CD14-positive monocyte (primary cell): ENCODE measurements around the gene OR2F1. TPM values are rescaled to one million over a fixed set of nuclear protein-coding genes. Genes with fewer than 3 reads are reported as not detected.
"Not testable (repeated sequence)": the region's sequence is repeated elsewhere in the genome, so short reads cannot be mapped to it uniquely, and the experiment has no call there.

Source experiments
- DNase-seq, 3 donors: peaks; one replicate each; pipeline ENCODE4 v3.0.0-alpha.2; 2011 to 2022
- H2AFZ ChIP-seq: 2 replicates; pipeline ENCODE4 v1.6.0; 2012; ENCODE audit warnings: mild to moderate bottlenecking, low read depth, low read length, inconsistent platforms; ENCODE audit not compliant: insufficient read depth, poor library complexity, severe bottlenecking
- H3K27ac ChIP-seq, 2 donors: 1 replicate in 1 of 2; 2 replicates in 1 of 2; pipeline ENCODE4 v1.5.1; 2012 to 2013; ENCODE audit warnings: low read length in 2 of 2, control low read depth in 1 of 2, inconsistent platforms in 1 of 2, low read depth in 1 of 2, mild to moderate bottlenecking in 1 of 2
- H3K27me3 ChIP-seq, 2 donors: one replicate each; pipeline versions ENCODE4 v1.6.0 to v1.6.1; 2011 to 2013; ENCODE audit warnings: low read length in 2 of 2; ENCODE audit not compliant: control insufficient read depth in 2 of 2, insufficient read depth in 2 of 2
- H3K36me3 ChIP-seq, 2 donors: replicated peaks in 1 of 2; 1 replicate in 1 of 2; 2 replicates in 1 of 2; pipeline versions ENCODE4 v1.5.1 to v1.6.1; 2012 to 2013; ENCODE audit warnings: low read length in 2 of 2, control low read depth in 1 of 2, inconsistent platforms in 1 of 2, mild to moderate bottlenecking in 1 of 2; ENCODE audit not compliant: insufficient read depth in 2 of 2, control insufficient read depth in 1 of 2
- H3K4me1 ChIP-seq, 2 donors: 1 replicate in 1 of 2; 2 replicates in 1 of 2; pipeline versions ENCODE4 v1.5.1 to v1.6.1; 2012 to 2013; ENCODE audit warnings: low read length in 2 of 2, control low read depth in 1 of 2, inconsistent platforms in 1 of 2, mild to moderate bottlenecking in 1 of 2, moderate library complexity in 1 of 2; ENCODE audit not compliant: insufficient read depth in 2 of 2, control insufficient read depth in 1 of 2
- H3K4me2 ChIP-seq: replicated peaks from 2 replicates; pipeline ENCODE3; 2012; ENCODE audit warnings: low read length, moderate library complexity, mild to moderate bottlenecking; ENCODE audit not compliant: poor library complexity, severe bottlenecking; ENCODE audit errors: extremely low read depth
- H3K4me3 ChIP-seq, 3 experiments: fragments of 200-600 bp in 1 of 3; sonication (generic) in 1 of 3; replicated peaks in 1 of 3; 1 replicate in 2 of 3; 2 replicates in 1 of 3; pipeline ENCODE4 v1.5.1; 2011 to 2013; ENCODE audit warnings: low read length in 3 of 3, mild to moderate bottlenecking in 3 of 3, control low read depth in 2 of 3, low read depth in 2 of 3, inconsistent platforms in 1 of 3, moderate library complexity in 1 of 3
- H3K79me2 ChIP-seq: 2 replicates; pipeline ENCODE4 v1.6.0; 2012; ENCODE audit warnings: mild to moderate bottlenecking, control low read depth, inconsistent platforms, low read length, moderate library complexity; ENCODE audit not compliant: insufficient read depth
- H3K9ac ChIP-seq: 2 replicates; pipeline ENCODE4 v1.6.0; 2017; ENCODE audit warnings: low read length, mild to moderate bottlenecking; ENCODE audit not compliant: insufficient read depth, poor library complexity, severe bottlenecking
- H3K9me3 ChIP-seq, 2 donors: replicated peaks in 1 of 2; 1 replicate in 1 of 2; 2 replicates in 1 of 2; pipeline versions ENCODE4 v1.5.1 to v1.6.1; 2012 to 2013; ENCODE audit warnings: low read length in 2 of 2, control low read depth in 1 of 2; ENCODE audit not compliant: control insufficient read depth in 1 of 2, insufficient read depth in 1 of 2
- H4K20me1 ChIP-seq: 2 replicates; pipeline ENCODE4 v1.6.0; 2012; ENCODE audit warnings: mild to moderate bottlenecking, low read length, control low read depth, moderate library complexity; ENCODE audit not compliant: insufficient read depth
- H3K27ac Mint-ChIP-seq, 7 donors: one replicate each; pipeline ENCODE4 v1.8.0; 2020; ENCODE audit warnings: mild to moderate bottlenecking in 7 of 7, mixed read lengths in 7 of 7, moderate library complexity in 6 of 7, inconsistent platforms in 2 of 7
- H3K27me3 Mint-ChIP-seq, 3 donors: one replicate each; pipeline ENCODE4 v1.8.0; 2021 to 2022; ENCODE audit warnings: low read depth in 3 of 3, mild to moderate bottlenecking in 3 of 3, mixed read lengths in 3 of 3, moderate library complexity in 3 of 3, inconsistent platforms in 1 of 3
- H3K36me3 Mint-ChIP-seq, 2 donors: one replicate each; pipeline ENCODE4 v1.8.0; 2020; ENCODE audit warnings: mixed read lengths in 2 of 2, inconsistent platforms in 1 of 2, mild to moderate bottlenecking in 1 of 2
- H3K4me1 Mint-ChIP-seq: one replicate; pipeline ENCODE4 v1.8.0; 2020; ENCODE audit warnings: mild to moderate bottlenecking, mixed read lengths
- H3K4me3 Mint-ChIP-seq, 2 donors: one replicate each; pipeline ENCODE4 v1.8.0; 2020; ENCODE audit warnings: mild to moderate bottlenecking in 2 of 2, mixed read lengths in 2 of 2, moderate library complexity in 1 of 2
- H3K9me3 Mint-ChIP-seq, 7 donors: one replicate each; pipeline ENCODE4 v1.8.0; 2020 to 2022; ENCODE audit warnings: mixed read lengths in 7 of 7, mild to moderate bottlenecking in 6 of 7, moderate library complexity in 6 of 7, inconsistent platforms in 2 of 7
- WGBS: methylation state at CpG from one replicate; pipeline ENCODE4 v1.1.5; 2013; ENCODE audit warnings: missing lambda C conversion rate; ENCODE audit not compliant: insufficient coverage; 5-methylcytosine and 5-hydroxymethylcytosine counted together
- intact Hi-C, 2 donors: fragments of 100-400 bp; cut with micrococcal nuclease; formaldehyde crosslinking; loops; one replicate each; pipeline versions ENCODE4 v1.15.0 to v1.15.1; 2023
- polyA plus RNA-seq, 3 donors: library from polyadenylated mRNA; depleted of rRNA in 1 of 3; unstranded in 2 of 3; stranded (reverse) in 1 of 3; fragments of 300-500 nt in 2 of 3; fragments of >200 nt in 1 of 3; fragmentation: Illumina TruSeq in 2 of 3; gene quantifications; 1 replicate in 2 of 3; 2 replicates in 1 of 3; pipeline ENCODE4 v1.2.3, GENCODE V29; 2012 to 2021
- TF ChIP-seq, protein P1 (sequence below): fragments of 200-600 bp; IDR thresholded peaks from one replicate; pipeline ENCODE4 v1.8.0; 2022; ENCODE audit warnings: antibody characterized with exemption, mild to moderate bottlenecking

The OR2F1 gene
- polyA plus RNA-seq, 3 donors: not detected

DNA sequence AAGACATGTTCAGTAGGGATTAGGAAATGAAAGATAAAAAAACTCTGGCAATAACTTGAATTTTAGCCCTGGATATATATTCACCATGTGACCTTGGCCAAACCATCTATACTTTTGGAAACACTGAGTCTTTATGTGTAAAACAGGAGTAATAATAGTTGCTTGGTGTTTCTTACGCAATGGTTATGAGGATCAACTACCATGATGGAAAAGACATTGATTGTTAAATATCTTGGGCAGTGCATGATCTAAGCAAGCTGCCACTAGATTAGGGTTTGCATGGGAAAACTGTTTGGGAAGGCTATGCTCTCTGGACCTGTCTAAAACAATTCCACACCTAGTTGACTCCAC is 52.0 kb downstream of the OR2F1 start:
- H2AFZ ChIP-seq: no peak overlapping the region
- H3K9me3 Mint-ChIP-seq: peaks cover 15 to 32% (median 21%) of the 10 kb centered on the region in 7 donors
- H3K4me3 ChIP-seq: no peak overlapping the region
- intact Hi-C loops: no loop called here
- TF ChIP-seq, protein P1, sequence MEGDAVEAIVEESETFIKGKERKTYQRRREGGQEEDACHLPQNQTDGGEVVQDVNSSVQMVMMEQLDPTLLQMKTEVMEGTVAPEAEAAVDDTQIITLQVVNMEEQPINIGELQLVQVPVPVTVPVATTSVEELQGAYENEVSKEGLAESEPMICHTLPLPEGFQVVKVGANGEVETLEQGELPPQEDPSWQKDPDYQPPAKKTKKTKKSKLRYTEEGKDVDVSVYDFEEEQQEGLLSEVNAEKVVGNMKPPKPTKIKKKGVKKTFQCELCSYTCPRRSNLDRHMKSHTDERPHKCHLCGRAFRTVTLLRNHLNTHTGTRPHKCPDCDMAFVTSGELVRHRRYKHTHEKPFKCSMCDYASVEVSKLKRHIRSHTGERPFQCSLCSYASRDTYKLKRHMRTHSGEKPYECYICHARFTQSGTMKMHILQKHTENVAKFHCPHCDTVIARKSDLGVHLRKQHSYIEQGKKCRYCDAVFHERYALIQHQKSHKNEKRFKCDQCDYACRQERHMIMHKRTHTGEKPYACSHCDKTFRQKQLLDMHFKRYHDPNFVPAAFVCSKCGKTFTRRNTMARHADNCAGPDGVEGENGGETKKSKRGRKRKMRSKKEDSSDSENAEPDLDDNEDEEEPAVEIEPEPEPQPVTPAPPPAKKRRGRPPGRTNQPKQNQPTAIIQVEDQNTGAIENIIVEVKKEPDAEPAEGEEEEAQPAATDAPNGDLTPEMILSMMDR: no peak
- DNase-seq: no peak
- no peak overlapping the region for H3K27ac Mint-ChIP-seq
- H4K20me1 ChIP-seq: no peaks in the 10 kb centered on the region
- H3K36me3 Mint-ChIP-seq: no peaks in the 10 kb centered on the region
- H3K4me1 ChIP-seq: no peaks in the 10 kb centered on the region
- H3K27me3 ChIP-seq: peaks cover 0 to 2% of the 10 kb centered on the region in 2 donors
- H3K79me2 ChIP-seq: no peaks in the 10 kb centered on the region
- H3K36me3 ChIP-seq: no peaks in the 10 kb centered on the region
- no peak overlapping the region for H3K9ac ChIP-seq
- peaks cover 22% of the 10 kb centered on the region in 2 donors for H3K9me3 ChIP-seq
- H3K27ac ChIP-seq: no peak overlapping the region
- WGBS: no CpG with 5 or more reads among the region's 1 CpG
- peaks cover 2% of the 10 kb centered on the region for H3K4me1 Mint-ChIP-seq
- no peak overlapping the region for H3K4me2 ChIP-seq
- no peak overlapping the region for H3K4me3 Mint-ChIP-seq
- peaks cover 0 to 1% (median 0%) of the 10 kb centered on the region in 3 donors for H3K27me3 Mint-ChIP-seq

DNA sequence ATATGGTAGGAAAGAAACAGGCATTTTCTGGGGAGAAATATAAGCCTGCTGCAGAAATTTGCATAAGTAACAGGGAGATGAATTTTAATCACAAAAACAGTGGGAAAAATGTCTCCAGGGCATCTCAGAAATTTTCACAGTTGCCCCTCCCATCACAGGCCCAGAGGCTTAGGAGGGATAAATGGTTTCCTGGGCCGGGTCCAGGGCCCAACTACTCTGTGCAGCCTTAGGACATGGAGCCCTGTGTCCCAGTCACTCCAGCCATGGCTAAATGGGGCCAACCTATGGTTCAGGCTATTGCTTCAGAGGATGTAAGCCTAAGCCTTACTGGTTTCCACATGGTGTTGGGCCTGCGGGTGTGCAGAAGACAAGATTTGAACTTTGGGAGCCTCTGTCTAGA is 54.7 kb downstream of the OR2F1 start:
- H3K4me3 ChIP-seq: no peak overlapping the region
- H3K9ac ChIP-seq: no peak overlapping the region
- H3K27ac Mint-ChIP-seq: no peak overlapping the region
- no peaks in the 10 kb centered on the region for H3K36me3 ChIP-seq
- no peak overlapping the region for H3K4me2 ChIP-seq
- no peak overlapping the region for H3K27ac ChIP-seq
- H3K36me3 Mint-ChIP-seq: no peaks in the 10 kb centered on the region
- peaks cover 15 to 32% (median 21%) of the 10 kb centered on the region in 7 donors for H3K9me3 Mint-ChIP-seq
- peaks cover 22% of the 10 kb centered on the region in 2 donors for H3K9me3 ChIP-seq
- 95% methylated on average over 2 of the region's 2 CpGs for WGBS
- intact Hi-C loops: no loop called here
- H2AFZ ChIP-seq: no peak overlapping the region
- H3K4me1 Mint-ChIP-seq: peaks cover 2% of the 10 kb centered on the region
- H3K79me2 ChIP-seq: no peaks in the 10 kb centered on the region
- TF ChIP-seq, protein P1: no peak
- H3K4me1 ChIP-seq: no peaks in the 10 kb centered on the region
- no peaks in the 10 kb centered on the region for H4K20me1 ChIP-seq
- DNase-seq: no peak
- H3K27me3 ChIP-seq: no peaks in the 10 kb centered on the region
- H3K27me3 Mint-ChIP-seq: peaks cover 0 to 1% (median 0%) of the 10 kb centered on the region in 3 donors
- no peak overlapping the region for H3K4me3 Mint-ChIP-seq

DNA sequence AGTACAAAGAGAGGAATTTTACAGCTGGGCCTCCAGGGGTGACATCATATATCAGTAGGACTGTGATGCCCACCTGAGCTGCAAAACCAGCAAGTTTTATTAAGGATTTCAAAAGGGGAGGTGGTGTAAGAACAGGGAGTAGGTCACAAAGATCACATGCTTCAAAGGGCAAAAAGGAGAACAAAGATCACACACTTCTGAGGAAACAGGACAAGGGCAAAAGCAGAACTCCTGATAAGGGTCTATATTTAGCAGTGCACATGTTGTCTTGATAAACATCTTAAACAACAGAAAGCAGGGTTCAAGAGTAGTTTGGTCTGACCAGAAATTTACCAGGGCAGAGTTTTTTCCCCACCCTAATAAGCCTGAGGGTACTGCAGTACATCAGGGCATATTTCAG is 55.4 kb downstream of the OR2F1 start:
- H3K79me2 ChIP-seq, H4K20me1 ChIP-seq, H3K9ac ChIP-seq, H3K36me3 ChIP-seq, H3K27me3 Mint-ChIP-seq, H3K36me3 Mint-ChIP-seq, H3K4me1 Mint-ChIP-seq, H3K27ac Mint-ChIP-seq, H3K4me3 Mint-ChIP-seq, intact Hi-C loops, H3K4me2 ChIP-seq, H3K4me1 ChIP-seq, H3K27ac ChIP-seq, DNase-seq, H3K27me3 ChIP-seq, H3K4me3 ChIP-seq, H2AFZ ChIP-seq: not testable (repeated sequence)
- peaks cover 13 to 34% (median 21%) of the 10 kb centered on the region in 7 donors for H3K9me3 Mint-ChIP-seq
- H3K9me3 ChIP-seq: peaks cover 22% of the 10 kb centered on the region in 2 donors
